OCI-LY1 (cell line): Measurements from ENCODE around the gene NUP42.

Experiments
- CTCF ChIP-seq: fragments of 200-600 bp; sonication (generic), shearing (Covaris generic); IDR thresholded peaks from 2 replicates; pipeline ENCODE4 v1.5.1; 2017; ENCODE audit warnings: mild to moderate bottlenecking, antibody characterized with exemption, low read length, moderate library complexity, mixed read lengths
- EZH2 ChIP-seq: fragments of 200-600 bp; sonication (generic), shearing (Covaris generic); IDR thresholded peaks from 2 replicates; pipeline ENCODE4 v1.8.0; 2017; ENCODE audit warnings: borderline replicate concordance, mixed run types, mild to moderate bottlenecking, antibody characterized with exemption, low read length, moderate library complexity, mixed read lengths

- TF ChIP-seq EZH2: no peak
- no peak for TF ChIP-seq CTCF
These were observed 24.2 kb upstream of the NUP42 start for GRCh38 chr7:23157679-23158078.
